GM12892 (cell line): ENCODE measurements around the gene RTP2.

Source experiments
- POLR2A ChIP-seq: IDR thresholded peaks from 2 replicates; pipeline ENCODE4 v1.6.1; 2011; ENCODE audit warnings: low read depth, low read length, control low read depth
- POLR2AphosphoS5 ChIP-seq: IDR thresholded peaks from 2 replicates; pipeline ENCODE4 v1.6.1; 2011; ENCODE audit warnings: low read depth, low read length, control low read depth
- TAF1 ChIP-seq: IDR thresholded peaks from 2 replicates; pipeline ENCODE4 v1.6.1; 2011; ENCODE audit warnings: low read depth, mild to moderate bottlenecking, control low read depth, low read length, borderline replicate concordance

DNA sequence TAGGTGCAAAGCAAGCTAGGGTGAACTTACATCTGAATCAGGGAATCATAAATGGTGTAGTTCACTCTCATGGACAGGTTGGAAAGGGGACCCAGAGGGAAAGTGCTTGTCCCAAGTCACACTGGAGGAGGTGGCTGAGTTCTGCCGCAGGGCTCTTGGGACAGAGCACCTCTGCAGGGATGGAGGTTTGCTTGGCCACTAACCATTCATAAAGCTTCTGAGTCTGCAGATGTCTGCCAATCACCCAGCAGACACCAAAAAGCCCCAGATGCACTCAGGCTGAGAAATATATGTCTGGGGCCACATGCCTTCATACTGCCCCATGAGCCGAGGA lies 17.9 kb upstream of the RTP2 start:
- TF ChIP-seq TAF1 (no peak), POLR2AphosphoS5 (no peak), POLR2A (no peak)
